MV-4-11 (cell line): ENCODE measurements around the gene ADAM33.

Experiments used
- DNase-seq: peaks from one replicate; lab custom pipeline; 2025; lab: John Stamatoyannopoulos, UW

Gene ADAM33

DNA sequence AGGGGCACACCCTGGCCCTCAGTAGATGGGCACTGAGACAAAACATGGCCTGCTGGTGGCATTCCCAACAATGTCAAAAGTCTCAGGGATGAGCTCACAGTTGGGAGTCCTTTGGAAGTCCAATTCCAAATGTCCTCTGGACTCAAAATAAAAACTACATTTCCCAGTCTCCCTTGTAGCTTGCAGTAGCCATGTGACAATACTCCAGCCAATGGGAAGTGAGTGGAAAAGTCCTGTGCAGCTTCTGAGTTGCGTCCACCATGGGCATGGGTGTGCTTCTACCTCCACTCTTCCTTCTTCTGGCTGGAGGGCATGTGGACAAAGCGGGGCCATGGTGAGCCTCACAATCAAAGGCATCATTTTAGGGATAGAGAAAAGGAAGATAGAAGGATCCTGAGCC, 5.8 kb upstream of the ADAM33 start:
- DNase-seq, result peak; percentile 3

DNA sequence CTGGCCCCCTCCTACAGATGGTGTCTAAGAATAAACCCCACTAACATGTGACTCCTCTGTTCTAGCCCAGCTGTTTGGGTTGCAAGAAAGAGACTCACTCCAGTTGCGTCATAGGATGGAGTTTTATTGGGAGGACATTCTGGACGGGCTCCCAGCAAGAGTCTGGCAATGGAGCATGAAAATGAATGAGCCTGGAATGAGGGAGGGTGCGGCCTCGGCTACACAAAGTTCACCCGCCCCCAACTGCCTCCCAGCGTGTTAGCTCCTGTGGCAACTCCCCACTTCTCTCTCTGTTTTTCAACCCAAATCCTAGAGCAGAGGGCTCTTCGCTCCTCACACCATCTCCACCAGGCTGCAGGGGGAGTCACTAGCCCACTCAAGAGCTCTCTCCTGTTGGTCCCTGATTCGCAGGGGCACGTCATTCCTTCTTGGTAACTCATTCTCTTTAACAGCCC, 5.1 kb upstream of the ADAM33 start:
- DNase-seq, result peak; percentile 35

DNA sequence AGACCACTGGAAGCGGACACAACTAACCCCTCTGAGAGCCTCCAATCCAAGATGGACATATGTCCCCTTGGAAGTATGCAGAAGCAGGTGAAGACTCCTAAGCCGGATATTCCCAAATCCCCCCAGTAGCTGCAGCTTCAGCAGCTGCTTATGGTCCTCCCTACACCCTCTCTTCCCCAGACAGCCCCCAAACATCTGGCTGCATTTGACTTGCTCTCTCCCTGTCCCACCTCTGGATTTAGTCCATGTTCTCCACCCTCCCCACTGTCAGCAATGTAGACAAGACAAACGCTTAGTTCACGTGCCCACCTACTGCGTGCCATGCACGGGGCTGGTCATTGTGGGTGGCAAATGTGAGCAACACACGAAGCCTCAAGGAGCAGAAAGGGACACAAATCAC, 4.6 kb upstream of the ADAM33 start:
- no peak for DNase-seq

DNA sequence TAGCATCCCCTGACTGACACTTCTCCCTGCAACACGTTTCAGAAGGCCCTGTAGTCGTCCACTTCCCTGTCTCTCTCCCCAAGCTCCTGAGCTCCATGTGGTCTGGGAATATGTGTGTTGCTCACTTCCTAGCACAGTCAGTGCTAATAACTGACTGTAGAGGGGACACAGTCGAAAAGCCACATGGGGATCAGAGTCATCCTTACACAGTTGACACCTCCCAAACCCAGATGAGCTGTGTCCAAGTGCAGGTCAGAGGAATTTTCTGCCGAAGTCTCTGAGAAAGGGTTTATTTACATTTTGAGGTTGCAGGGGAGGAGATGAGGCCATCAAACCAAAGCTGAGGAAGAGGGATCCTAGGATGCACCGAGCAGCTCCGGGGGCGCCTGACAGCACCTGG, 3.5 kb upstream of the ADAM33 start:
- no peak for DNase-seq

DNA sequence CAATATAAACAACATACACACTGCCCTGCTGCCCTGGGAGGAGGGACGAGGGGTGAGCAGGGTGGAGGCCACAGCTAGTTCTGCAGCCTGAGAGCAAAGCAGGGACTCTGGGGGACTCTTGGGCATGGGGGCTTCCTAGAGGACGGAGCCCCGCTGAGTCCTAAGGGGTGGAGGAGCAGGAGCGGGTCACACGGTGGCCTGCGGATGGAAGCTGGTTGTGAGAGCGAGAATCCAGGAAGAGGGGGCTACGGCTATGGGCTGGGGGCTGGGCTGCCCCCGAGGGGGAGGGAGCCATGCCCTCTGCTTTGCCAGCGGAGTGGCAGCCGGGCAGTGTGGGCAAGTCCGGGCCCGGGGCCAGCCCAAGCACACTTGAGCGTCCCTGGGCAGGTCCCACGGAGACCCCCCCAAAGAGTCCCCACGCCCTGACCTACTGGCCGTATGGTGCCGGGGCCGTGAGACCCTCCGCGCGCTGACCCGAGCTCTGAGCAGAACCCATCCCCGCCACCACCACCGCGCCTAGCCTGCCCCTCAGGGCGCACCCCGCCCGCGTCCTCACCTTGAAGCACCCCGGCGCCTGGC, 369 bp downstream of the ADAM33 start:
- no peak for DNase-seq

DNA sequence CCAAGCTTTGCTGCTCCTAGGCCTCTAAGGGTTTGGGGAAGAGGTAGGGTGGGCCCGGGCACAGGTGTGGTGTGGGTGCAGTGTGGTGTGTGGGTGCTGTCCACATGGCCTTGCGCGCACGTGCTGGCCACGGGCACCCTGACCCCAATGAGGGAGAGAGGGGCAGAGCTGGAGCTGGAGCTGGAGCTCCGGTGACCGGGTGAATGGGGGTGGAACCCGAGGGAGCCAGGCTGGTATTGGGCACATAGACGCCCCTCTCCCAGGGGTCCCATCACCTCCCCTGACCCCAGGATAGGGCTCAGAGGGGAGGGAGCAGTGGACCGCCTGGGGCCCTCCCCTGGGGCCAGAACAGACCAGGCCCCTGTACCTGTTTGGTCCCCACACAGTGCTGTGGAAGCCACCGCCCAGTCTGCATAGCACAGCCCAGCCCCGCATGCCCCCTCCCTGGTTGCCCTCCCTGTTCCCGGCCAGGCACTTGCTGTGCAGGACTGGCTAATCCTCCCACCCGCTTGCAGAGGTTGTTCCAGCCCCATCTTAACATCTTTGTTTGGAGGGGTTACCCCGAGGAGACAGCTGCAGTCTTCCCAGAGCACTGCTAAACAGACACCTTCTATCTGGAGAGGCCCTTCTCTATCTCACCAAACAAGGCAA, 984 bp downstream of the ADAM33 start:
- no peak for DNase-seq

DNA sequence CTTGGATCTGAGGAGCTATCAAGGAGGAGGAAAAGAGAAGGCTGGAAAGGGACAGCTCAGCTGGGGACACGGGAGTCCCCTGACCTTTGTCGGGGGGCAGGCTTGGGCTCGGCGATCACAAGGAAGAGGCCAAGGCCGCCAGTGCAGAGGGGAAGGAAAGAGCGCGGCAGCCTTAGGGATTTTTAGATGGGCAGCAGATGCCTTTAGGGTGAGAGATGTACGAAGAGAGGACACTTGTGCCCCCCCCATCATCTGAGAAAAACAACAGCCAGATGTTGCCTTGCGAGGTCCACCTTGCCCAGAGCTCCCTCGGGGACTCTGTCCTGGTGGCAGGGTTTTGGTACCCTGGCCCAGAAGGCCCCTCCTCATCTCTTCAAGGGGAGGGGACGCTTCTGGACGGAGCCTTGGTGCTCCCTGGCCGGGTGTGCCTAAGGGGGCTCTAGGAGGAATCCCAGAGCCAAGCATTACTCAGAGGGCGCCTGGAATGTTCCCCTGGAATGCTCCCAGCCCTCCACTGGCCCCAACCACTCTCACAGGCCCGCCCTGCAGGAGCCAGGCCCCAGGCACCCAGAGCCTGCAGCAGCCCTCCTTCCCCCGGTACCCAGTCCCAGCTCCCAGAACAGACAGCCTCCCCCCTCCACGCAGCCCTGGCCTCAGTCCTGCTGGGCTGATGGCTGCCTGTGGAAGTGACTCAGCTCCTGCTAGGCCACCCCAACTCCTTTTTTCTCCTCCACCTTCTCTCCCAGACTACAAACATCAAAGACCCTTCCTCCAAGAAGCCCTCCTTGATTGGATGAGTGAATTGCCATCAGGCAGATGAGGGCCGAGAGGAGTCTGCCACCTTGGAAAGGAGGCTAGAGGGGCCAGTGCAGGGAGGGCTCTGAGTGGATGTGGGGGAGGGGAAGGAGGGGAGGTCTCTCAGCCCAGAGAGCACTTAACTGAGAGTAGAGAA, 1.8 kb downstream of the ADAM33 start:
- no peak for DNase-seq

DNA sequence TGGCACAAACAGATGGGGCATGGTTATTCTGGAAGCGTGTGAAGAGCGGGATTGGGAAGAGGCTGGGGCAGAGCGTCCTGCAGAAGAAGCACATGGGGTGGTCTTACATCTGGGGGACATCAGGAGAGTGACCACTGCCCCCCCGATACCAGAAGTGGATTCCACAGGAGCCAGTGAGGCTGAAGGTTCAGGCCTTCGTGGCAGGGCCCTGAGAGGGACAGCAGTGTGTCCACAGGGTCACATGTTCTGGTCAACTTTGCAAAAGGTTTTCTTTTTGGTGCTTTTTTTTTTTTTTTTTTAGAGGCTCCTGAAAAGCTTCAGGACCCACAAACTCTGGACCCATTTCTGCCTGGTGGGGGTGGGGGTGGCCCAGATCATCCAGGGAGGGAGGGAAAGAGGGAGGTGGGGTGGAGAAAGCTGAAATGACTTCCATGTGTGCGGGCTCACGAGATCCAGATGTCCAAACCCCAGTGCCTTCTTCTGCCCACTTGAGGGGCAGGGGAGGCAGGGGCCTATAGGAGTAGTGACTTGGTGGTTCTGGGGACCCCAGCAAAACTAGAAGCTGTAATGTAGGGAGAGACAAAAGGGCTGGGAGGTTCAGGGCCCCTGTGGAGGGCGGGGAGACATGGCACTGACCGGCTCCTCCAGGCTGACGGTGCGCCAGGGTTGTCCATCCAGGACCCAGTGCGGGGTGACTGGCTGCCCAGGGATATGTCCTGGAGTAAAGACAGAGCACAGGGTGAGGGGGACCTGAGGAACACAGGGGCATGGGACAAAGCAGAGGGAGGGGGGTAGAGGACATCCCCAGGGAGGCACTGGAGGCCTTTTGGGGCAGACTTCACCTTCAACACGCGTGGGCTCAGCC, 2.7 kb downstream of the ADAM33 start:
- DNase-seq, result no peak

DNA sequence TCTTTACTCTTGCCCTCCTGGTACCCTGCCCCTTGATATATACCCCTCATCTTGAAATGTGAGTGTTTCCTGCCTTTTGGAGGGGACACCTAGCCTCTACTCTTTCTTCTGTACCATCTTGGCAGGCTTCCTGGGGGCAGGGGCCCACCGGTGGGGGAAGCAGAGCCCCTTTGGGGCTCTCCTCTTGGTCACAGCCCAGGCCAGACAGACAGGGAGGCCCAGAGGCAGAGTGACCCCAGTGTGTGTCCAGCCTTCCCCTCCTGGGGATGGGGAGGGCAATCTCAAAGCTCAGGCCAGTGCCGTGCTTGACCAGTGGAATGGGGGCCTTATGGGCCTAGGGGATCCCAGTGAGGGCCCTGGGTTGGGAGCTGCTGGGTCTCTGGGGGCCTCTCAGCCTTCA, 3.6 kb downstream of the ADAM33 start:
- no peak for DNase-seq

DNA sequence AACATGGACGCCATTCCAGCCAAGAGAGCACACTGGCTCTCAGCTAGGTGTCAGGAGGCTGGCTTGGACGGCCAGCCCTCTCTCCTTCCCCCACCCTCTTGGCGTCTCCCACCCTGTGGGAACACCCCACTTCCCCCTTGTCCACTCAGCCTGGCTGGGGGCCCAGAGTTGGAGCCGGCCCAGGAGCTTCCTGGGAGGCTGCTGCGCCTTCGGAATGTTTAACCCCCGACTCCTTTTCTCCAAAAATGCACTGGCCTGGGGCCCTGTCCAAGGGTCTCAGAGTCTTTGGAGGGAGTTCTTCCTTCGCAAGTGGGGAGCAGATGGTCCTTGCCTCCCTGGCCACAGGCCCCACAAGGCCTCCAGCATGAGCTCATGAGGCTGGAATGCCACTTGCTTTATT, 4.1 kb downstream of the ADAM33 start:
- DNase-seq, result no peak

DNA sequence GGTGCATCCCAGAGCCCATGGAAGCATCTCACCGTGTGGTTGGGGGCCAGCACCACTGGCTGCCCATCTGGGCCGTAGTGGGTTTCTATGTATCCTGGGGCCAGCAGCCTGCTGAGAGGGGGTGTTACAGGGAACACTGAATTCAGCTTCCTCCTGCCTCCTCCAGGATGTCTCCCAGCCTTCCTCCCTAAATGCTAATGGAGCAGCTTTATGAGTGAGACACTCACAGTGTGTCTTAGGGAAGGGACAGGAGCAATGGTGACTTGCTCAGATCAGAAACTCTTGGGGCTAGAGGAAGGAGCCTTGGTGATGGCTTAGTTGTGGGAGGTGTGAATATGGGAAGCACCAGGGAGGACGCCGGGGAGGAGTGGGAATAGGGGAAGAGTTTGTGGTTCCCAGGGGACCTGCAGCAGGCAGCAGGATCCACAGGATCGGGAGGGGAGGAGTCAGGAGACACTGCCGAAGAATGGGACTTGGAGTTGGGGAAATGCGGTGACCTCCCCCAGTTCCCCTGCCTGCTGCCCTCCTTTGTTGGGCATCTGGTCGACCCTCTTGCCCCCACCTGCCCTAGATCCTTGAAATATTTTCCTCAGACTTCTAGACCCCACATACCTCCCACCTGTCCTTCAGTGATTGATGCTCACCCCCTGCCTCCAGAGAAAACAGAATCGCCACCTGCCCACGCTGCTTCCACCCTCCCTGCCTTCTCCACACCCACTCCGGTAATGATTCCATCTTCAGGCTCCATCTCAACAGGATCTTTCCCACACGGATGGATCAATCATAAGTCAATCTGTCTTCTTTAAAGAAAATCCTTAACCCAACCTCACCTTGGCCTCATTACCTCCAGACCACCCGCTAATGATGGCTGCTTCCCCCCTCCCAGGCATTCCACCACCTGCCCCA, 6.6 kb downstream of the ADAM33 start:
- DNase-seq, result no peak

DNA sequence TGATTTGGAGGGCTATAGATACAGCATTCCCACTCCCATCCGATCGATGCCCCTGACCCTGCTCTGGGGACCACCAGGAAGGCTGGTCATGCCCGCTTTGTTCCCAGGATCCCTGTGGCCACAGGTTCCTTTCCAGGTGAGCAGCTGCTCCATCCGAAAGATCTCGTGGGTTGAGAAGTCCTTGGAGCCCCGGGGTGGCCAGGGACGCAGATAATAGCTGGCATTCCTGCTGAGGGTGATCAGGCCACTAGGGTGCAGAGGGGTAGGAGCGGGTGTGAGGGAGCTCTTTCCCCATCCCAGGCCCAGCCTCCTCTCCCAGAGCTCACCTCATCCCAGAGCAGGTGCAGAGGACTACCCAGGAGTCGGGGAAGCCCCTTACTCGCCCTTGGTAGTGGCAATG, 7.4 kb downstream of the ADAM33 start:
- DNase-seq, result no peak

DNA sequence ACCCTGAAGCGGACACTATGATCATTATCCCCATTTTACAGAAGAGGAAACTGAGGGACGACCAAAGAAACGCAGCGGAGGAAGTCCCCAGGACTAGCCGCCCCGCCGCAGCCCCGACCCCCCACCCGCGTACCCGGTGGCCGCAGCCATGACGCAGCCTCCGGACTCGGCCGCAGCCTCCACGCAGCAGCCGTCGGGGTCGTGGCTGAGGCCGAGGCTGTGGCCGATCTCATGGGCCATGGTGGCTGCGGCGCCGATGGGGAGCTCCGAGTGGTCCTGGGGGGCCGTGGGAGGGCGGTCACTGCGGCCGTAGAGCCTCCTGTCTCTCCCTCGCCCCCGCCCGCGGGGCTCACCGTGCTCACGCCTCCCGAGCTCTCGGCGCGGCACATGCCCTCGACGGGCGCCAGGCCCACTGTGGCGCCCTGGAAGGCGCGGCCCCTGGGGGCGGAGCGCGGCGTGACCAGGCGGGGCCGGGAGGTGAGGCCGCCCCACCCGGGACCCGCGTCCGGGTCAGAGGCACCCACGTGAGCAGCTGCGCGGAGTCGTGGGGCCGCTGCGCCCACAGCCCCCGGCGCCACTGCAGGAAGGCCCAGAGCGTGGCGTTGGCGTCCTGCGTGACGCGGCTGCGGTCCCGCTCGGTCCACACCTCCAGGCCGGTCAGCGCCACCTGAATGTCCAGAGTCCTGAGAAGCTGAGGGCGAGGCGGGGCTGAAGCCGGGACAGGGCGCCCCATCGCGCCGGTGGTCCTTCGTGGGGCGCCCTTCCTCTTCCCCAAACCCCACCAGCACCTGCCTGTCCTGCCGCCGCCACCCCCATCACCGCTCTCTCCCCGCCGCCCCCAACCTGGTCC, 8.4 kb downstream of the ADAM33 start:
- DNase-seq, result no peak

DNA sequence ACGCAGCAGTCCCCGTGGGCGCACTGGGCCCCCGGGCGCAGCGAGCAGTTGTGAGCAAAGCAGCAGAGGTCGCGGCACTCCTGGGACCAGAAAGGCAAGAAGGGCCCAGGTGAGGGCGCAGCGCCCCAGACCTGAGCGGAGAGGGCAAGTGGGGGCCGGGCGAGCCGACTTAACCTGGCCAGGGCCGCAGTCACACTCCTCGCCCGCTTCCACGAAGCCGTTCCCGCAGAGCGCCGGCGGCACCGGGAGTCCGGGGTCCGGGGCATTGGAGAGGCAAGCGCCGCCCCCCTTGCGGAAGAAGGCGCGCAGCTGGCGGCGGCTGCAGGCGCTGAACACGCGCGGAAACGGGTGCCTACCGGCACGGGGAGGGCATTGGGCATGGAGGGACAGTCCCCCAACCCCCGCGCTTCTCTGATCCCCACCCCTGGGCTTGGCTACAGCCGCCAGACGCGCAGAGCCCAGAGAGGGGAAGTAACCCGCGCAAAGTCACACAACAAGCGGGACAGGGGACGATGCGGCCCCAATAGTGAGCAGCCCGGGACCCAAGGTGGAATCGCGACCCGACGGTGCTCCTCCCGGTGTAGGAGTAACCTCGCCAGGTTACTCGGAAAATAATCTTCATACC, 9.2 kb downstream of the ADAM33 start:
- DNase-seq, result no peak

DNA sequence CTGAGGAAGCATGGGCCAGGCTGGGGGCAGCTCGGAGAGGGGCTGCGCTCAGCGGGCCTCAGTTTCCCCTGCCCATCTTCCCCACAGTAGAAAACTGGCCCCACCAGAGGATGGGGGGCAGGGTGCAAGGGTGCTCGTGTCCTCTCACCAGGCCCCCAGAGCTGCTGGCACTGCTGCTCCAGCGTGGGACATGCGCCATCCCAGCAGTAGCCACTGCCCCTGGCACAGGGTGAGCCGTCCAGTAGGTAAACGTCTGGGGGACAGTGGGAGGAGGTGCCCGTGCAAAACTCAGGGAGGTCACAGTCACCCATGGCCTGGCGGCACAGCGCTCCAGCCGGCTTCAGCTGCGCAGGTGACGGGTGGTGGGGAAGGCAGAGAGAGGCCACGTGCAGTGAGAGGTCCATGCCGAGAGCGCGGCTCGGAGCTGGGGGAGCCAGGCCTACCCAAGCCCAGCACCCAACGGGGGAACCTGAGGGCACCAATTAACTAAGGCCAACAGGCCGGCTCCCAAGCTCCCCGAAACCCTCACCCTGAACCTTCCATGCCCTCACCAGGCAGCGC, 9.7 kb downstream of the ADAM33 start:
- DNase-seq, result no peak

DNA sequence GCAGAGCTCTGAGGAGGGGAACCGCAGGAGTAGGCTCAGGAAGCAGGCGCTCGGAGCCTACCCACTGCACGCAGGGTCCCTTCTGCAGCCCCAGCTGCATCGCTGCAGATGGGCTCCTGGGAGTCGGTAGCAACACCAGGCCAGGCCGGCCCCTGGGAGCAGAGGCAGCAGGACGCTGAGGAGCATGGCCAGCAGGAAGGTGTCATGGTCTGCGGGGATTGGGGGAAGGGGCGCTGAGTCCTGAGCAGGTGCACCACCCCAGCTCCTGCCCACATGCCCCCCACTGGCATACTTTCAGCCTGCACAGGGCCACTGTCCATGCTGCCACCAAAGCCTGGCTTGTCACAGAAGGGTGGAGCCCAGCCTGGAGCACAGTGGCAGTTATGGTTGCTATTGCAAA, 10.9 kb downstream of the ADAM33 start:
- no peak for DNase-seq

DNA sequence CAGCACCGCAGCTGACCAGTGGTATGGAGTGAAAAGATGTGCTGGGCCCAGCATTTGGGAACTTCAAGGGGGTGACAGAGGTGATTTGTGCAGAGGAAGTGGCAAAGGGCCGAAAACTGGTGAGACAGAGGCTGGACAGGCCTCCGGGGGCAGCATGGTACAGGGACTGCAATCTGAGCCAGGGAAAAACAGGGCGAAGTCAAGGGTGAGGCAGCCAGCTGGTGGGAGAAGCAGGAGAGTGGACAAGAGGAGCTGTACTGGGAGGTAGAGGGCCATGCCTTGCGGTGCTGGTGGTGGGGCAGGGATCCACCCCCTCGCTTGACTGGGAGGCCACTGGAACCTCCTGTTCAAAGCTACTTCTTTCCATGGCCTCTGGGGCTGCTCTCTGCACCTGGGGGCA, 11.3 kb downstream of the ADAM33 start:
- DNase-seq, result peak; percentile 6

DNA sequence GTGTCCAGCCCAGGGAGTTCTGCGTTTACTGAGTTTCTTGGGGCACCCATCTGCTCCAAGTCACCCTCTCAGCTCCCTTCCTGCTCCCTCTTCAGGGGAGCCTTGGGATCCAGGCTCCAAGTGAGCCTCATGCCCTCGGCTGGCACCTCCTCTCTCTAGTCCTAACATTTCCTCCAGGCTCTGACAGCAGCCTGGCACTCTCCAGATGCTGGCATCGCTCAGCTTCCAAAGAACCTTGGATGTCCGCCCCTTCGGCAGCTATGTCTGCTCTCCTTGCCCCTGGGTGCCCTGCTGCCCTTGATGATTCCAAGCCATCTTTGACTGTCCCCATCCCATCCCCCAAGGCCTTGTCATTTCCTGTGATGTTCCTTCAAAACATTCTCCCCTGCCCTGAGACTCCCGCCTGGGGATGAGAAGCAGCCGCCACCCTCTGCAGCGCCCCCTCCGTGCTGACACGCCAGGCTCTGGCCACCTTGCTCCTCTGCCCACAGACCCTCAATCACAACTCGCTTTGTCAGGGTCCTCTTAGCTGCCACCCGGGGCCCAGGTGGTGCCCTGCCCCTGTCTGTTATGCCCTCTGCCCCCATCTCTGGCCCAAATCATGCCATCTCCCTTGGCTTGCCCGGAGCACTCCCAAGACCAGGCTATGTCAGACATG, 12.0 kb downstream of the ADAM33 start:
- DNase-seq, result no peak
